A204.1 (cell line): ENCODE results near the gene PIEZO2.

ENCODE experiments used
- FAIRE-seq: peaks from 2 replicates; lab custom pipeline; 2012; peaks lifted over from hg19 to GRCh38; lab: Jason Lieb, UNC

The PIEZO2 gene

GRCh38 chr18:11025671-11026070, 123.7 kb downstream of the PIEZO2 start:
- no peak for FAIRE-seq

- no peak for FAIRE-seq
Observed at GRCh38 chr18:11024928-11025669, 124.3 kb downstream of the PIEZO2 start.

GRCh38 chr18:11021477-11021876, 127.9 kb downstream of the PIEZO2 start:
- no peak for FAIRE-seq

- no peak for FAIRE-seq
Observed at GRCh38 chr18:11020877-11021414, 128.4 kb downstream of the PIEZO2 start.

GRCh38 chr18:11020161-11020853, 129.1 kb downstream of the PIEZO2 start:
- no peak for FAIRE-seq

- no peak for FAIRE-seq
Observed at GRCh38 chr18:11019295-11020105, 129.9 kb downstream of the PIEZO2 start.

GRCh38 chr18:11009869-11010268, 139.5 kb downstream of the PIEZO2 start:
- no peak for FAIRE-seq

GRCh38 chr18:11009147-11009546, 140.2 kb downstream of the PIEZO2 start:
- FAIRE-seq, result no peak

- no peak for FAIRE-seq
Observed at GRCh38 chr18:11008505-11008904, 140.9 kb downstream of the PIEZO2 start.

GRCh38 chr18:11005528-11005927, 143.8 kb downstream of the PIEZO2 start:
- FAIRE-seq, result no peak

GRCh38 chr18:11004951-11005350, 144.4 kb downstream of the PIEZO2 start:
- no peak for FAIRE-seq

- no peak for FAIRE-seq
Observed at GRCh38 chr18:11004294-11004693, 145.1 kb downstream of the PIEZO2 start.

GRCh38 chr18:11002796-11003195, 146.6 kb downstream of the PIEZO2 start:
- no peak for FAIRE-seq

- FAIRE-seq, result no peak
Observed at GRCh38 chr18:11002277-11002676, 147.1 kb downstream of the PIEZO2 start.

- no peak for FAIRE-seq
Observed at GRCh38 chr18:11000071-11000470, 149.3 kb downstream of the PIEZO2 start.

- FAIRE-seq, result no peak
Observed at GRCh38 chr18:10997885-10998284, 151.5 kb downstream of the PIEZO2 start.

GRCh38 chr18:10995550-10995949, 153.8 kb downstream of the PIEZO2 start:
- FAIRE-seq, result no peak

GRCh38 chr18:10989486-10989885, 159.9 kb downstream of the PIEZO2 start:
- FAIRE-seq, result no peak

- no peak for FAIRE-seq
Observed at GRCh38 chr18:10985689-10986088, 163.7 kb downstream of the PIEZO2 start.

- FAIRE-seq, result no peak
Observed at GRCh38 chr18:10979411-10979810, 170.0 kb downstream of the PIEZO2 start.

- FAIRE-seq, result no peak
Observed at GRCh38 chr18:10977042-10977441, 172.3 kb downstream of the PIEZO2 start.

- no peak for FAIRE-seq
Observed at GRCh38 chr18:10973567-10974203, 175.7 kb downstream of the PIEZO2 start.
